GM12872 (cell line): ENCODE measurements around the gene FBXO7.

Experiments used
- TF ChIP-seq, protein P1 (sequence below): IDR thresholded peaks from 3 replicates; pipeline ENCODE4 v1.5.1; 2011; ENCODE audit warnings: low read depth, mild to moderate bottlenecking, low read length, moderate library complexity; ENCODE audit not compliant: insufficient read depth

Gene FBXO7

DNA sequence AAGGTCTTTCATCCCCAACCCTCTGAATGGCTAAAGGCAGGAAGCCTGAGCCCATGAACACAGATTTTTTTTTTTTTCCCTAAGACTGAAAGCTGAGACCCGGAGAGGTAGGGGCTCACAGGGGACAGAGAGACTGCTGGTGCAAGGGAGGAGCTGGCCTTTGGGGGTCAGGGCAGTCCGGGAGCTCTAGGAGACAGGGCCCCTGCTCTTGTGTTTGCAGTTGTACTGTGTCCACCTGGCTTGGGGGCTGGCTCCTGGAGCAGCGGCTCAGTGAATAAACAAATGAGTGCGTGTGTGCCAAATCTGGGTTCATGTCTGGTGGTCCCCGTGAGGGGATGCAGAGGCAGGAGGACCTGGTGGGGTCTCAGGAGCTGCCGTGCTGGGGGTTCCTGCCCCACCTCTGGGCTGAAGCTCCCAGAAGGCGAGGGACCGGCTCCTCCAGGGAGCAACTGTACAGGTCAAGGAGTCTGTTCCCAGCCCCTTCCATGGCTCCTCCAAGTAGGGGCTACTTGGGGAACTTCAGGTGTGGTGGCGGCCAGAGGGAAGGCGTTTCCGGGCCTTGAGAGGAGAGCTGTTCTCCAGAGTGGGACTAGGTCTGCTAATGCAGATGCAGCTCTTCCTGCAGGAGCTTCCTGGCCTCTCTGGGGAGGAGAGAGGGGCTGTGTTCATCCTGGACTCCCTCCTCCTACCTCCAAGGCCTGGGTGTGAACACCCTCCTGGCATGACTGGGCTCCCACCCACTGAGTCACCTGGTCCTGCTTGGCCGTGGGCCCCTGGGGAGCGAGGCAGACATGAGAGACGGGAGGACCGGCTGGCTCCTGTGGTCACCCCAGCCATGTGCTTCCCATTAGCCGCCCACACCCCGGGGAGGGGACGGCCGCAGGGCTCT lies 57.6 kb downstream of the FBXO7 start:
- TF ChIP-seq, protein P1, sequence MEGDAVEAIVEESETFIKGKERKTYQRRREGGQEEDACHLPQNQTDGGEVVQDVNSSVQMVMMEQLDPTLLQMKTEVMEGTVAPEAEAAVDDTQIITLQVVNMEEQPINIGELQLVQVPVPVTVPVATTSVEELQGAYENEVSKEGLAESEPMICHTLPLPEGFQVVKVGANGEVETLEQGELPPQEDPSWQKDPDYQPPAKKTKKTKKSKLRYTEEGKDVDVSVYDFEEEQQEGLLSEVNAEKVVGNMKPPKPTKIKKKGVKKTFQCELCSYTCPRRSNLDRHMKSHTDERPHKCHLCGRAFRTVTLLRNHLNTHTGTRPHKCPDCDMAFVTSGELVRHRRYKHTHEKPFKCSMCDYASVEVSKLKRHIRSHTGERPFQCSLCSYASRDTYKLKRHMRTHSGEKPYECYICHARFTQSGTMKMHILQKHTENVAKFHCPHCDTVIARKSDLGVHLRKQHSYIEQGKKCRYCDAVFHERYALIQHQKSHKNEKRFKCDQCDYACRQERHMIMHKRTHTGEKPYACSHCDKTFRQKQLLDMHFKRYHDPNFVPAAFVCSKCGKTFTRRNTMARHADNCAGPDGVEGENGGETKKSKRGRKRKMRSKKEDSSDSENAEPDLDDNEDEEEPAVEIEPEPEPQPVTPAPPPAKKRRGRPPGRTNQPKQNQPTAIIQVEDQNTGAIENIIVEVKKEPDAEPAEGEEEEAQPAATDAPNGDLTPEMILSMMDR, result no peak

DNA sequence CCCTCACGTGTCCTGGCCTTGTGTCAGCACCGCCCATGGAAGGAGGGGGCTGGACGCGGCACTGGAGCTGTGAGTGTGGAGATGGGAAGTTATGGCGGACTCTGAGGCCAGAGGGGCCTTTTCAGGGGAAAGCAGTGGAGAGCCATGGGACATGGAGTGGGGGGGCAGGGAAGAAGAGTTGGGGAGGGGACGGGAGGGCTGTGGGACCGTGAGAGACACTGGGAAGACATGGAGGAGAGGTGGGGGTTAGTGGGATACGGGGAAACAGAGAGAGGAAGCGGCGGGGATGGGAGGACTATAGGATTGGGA lies 58.2 kb downstream of the FBXO7 start:
- TF ChIP-seq, protein P1, result no peak

DNA sequence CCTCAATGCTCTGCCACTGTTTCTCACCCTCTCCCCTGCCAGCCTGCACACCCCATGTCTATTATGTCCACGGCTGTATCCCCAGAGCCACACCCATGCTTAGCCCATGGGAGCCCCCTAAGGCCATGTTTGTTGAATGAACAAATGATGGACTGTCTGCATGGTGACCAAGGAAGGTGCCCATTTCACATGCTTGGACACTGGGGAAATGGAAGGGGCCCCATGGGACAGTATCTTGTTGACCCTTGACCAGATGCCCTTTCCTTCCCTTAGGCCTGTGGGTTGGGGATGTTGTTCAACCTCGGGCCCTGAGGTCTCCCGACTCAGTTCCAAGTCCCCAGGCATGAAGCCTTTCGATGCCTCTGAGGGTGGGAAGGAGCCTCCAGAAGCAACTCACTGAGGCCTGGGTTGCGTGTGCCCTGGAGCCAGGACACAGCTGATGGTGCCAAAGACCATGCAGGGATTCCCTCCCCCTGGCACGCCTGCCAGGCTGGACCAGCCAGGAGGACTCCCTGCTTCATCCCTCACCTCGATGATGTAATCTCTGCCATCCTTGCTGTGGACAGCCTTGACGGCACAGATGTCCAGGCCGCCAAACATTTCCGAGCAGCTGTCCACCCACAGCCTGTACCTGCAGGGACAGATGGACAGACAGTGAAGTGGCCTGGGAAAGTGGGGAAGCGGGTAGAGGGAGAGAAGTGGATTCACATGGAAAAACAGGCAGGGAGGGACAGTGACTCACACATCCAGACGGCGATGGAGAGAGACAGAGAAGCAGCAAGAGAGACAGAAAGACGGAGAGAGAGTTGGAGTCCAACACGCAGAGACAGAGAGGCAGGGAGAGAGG lies 58.9 kb downstream of the FBXO7 start:
- TF ChIP-seq, protein P1, result no peak

GRCh38 chr22:32534252-32535235 lies 59.9 kb downstream of the FBXO7 start:
- TF ChIP-seq, protein P1, result no peak

DNA sequence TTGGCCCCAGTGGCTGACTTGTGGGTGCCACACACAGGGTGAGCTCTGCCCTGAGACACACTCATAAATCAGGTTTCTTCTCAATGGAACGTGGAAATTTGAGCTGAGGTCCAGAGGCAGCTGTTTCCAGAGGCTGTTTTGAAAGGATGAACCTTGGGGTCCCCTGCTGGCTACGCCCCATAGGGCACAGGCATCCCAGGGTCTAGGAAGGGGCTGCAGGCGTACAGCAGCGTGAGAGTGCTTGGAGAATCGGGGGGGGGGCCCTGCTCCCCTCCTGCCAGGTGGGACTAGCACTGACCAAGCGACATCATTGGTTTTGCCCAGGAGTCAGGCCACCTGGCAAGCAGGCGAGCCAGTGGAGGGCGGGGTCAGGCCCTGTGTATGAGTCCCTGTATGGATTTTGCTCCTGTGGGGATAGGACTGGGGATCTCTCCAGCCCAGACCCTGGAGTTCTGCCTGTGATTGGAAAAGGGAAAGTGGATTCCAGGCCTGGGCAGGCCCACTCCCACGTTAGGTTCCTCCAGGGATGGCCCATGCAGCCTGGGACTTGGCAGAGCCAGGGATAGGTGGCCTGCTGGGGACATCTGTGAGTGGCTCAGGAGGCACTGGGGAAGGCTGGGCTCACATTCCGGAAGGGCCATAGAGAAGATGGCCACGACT lies 61.0 kb downstream of the FBXO7 start:
- TF ChIP-seq, protein P1, result no peak

- TF ChIP-seq, protein P1, result no peak
Observed at GRCh38 chr22:32536352-32536751, 61.7 kb downstream of the FBXO7 start.
